ENCODE measurements around the gene CECR2. TPM values are rescaled to one million over a fixed set of nuclear protein-coding genes. Genes with fewer than 3 reads are reported as not detected.

The CECR2 gene
- total RNA-seq, 1 experiment from 2014 or later: 111 TPM

GRCh38 chr22:17476838-17477237 is 107.6 kb downstream of the CECR2 start:
- Mint-ChIP-seq H3K9me3 (no peaks in the 10 kb centered on the region), H3K27me3 (ENCODE audit: low read depth) (no peaks in the 10 kb centered on the region), H3K36me3 (peaks cover 29% of the 10 kb centered on the region), H3K27ac (peak overlapping the region; percentile 73), H3K4me1 (peaks cover 57% of the 10 kb centered on the region), H3K4me3 (no peak overlapping the region)
- no peak for TF ChIP-seq MXD4 (CRISPR knock-in tag; IDR thresholded peaks at IDR 0.05; ENCODE audit: borderline replicate concordance)
- no peak for TF ChIP-seq JAZF1 (CRISPR knock-in tag; IDR thresholded peaks at IDR 0.05)
- no peak for TF ChIP-seq NFE2L1 (CRISPR knock-in tag; IDR thresholded peaks at IDR 0.05)
- no peak for TF ChIP-seq GRHL2 (CRISPR knock-in tag; IDR thresholded peaks at IDR 0.05; ENCODE audit: insufficient replicate concordance, severe bottlenecking)
- no peak for TF ChIP-seq FOXJ3 (CRISPR knock-in tag; IDR thresholded peaks at IDR 0.05; ENCODE audit: borderline replicate concordance)
- TF ChIP-seq NR3C1 (CRISPR knock-in tag; conservative IDR thresholded peaks at IDR 0.05; ENCODE audit: low read depth): no peak
- no peak for TF ChIP-seq CREB1 (CRISPR knock-in tag; IDR thresholded peaks at IDR 0.05)
- TF ChIP-seq GTF2I (CRISPR knock-in tag; conservative IDR thresholded peaks at IDR 0.05): no peak
- TF ChIP-seq GABPB1 (CRISPR knock-in tag; IDR thresholded peaks at IDR 0.05): no peak
- TF ChIP-seq, protein P1, sequence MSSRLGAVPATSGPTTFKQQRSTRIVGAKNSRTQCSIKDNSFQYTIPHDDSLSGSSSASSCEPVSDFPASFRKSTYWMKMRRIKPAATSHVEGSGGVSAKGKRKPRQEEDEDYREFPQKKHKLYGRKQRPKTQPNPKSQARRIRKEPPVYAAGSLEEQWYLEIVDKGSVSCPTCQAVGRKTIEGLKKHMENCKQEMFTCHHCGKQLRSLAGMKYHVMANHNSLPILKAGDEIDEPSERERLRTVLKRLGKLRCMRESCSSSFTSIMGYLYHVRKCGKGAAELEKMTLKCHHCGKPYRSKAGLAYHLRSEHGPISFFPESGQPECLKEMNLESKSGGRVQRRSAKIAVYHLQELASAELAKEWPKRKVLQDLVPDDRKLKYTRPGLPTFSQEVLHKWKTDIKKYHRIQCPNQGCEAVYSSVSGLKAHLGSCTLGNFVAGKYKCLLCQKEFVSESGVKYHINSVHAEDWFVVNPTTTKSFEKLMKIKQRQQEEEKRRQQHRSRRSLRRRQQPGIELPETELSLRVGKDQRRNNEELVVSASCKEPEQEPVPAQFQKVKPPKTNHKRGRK (CRISPR knock-in tag; IDR thresholded peaks at IDR 0.05; ENCODE audit: borderline replicate concordance): no peak
- TF ChIP-seq, protein P2, sequence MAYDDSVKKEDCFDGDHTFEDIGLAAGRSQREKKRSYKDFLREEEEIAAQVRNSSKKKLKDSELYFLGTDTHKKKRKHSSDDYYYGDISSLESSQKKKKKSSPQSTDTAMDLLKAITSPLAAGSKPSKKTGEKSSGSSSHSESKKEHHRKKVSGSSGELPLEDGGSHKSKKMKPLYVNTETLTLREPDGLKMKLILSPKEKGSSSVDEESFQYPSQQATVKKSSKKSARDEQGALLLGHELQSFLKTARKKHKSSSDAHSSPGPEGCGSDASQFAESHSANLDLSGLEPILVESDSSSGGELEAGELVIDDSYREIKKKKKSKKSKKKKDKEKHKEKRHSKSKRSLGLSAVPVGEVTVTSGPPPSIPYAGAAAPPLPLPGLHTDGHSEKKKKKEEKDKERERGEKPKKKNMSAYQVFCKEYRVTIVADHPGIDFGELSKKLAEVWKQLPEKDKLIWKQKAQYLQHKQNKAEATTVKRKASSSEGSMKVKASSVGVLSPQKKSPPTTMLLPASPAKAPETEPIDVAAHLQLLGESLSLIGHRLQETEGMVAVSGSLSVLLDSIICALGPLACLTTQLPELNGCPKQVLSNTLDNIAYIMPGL (CRISPR knock-in tag; IDR thresholded peaks at IDR 0.05): no peak
- ATAC-seq (no peak), DNase-seq (ENCODE audit: low spot score) (no peak)
- CTCF ChIA-PET: no interaction called here
- POLR2A ChIA-PET: interaction anchor here (1.0 kb wide), 1 partner anchor 305 kb away, joined by 3 read pairs; no protein-coding TSS in a partner anchor

GRCh38 chr22:17477391-17477833 is 108.2 kb downstream of the CECR2 start:
- Mint-ChIP-seq H3K9me3 (no peaks in the 10 kb centered on the region), H3K4me3 (no peak overlapping the region), H3K27ac (peak overlapping the region; percentile 73), H3K36me3 (peaks cover 30% of the 10 kb centered on the region), H3K27me3 (ENCODE audit: low read depth) (no peaks in the 10 kb centered on the region), H3K4me1 (peaks cover 51% of the 10 kb centered on the region)
- no peak for DNase-seq (ENCODE audit: low spot score)
- TF ChIP-seq ZBTB43 (CRISPR knock-in tag; IDR thresholded peaks at IDR 0.05) (no peak), FOXP4 (CRISPR knock-in tag; IDR thresholded peaks at IDR 0.05) (no peak), ZNF263 (CRISPR knock-in tag; IDR thresholded peaks at IDR 0.05; ENCODE audit: low read depth) (no peak), ATF3 (CRISPR knock-in tag; conservative IDR thresholded peaks at IDR 0.05) (no peak), ARID4B (CRISPR knock-in tag; IDR thresholded peaks at IDR 0.05; ENCODE audit: borderline replicate concordance) (no peak), ZNF317 (CRISPR knock-in tag; IDR thresholded peaks at IDR 0.05; ENCODE audit: borderline replicate concordance, low read depth) (no peak)
- TF ChIP-seq, protein P3, sequence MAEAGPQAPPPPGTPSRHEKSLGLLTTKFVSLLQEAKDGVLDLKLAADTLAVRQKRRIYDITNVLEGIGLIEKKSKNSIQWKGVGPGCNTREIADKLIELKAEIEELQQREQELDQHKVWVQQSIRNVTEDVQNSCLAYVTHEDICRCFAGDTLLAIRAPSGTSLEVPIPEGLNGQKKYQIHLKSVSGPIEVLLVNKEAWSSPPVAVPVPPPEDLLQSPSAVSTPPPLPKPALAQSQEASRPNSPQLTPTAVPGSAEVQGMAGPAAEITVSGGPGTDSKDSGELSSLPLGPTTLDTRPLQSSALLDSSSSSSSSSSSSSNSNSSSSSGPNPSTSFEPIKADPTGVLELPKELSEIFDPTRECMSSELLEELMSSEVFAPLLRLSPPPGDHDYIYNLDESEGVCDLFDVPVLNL (CRISPR knock-in tag; IDR thresholded peaks at IDR 0.05; ENCODE audit: borderline replicate concordance, low read depth): no peak
- POLR2A ChIA-PET: interaction anchor here (1.0 kb wide), 1 partner anchor 305 kb away, joined by 3 read pairs; no protein-coding TSS in a partner anchor
- ATAC-seq: peak; percentile 18; the same call in 1 of the 2 replicates
- CTCF ChIA-PET: no interaction called here

All from WTC11 (cell line).